NCI-H748 treated with DMSO at 0.1 percent for 48 hours (cell line): ENCODE data around the gene OGFOD2.

ENCODE experiments used
- DNase-seq: peaks from one replicate; lab custom pipeline; 2025; lab: John Stamatoyannopoulos, UW

Gene OGFOD2

GRCh38 chr12:122977655-122978392 is 2.8 kb downstream of the OGFOD2 start:
- no peak for DNase-seq

- no peak for DNase-seq
These were observed 3.5 kb downstream of the OGFOD2 start for GRCh38 chr12:122978507-122978955.

- no peak for DNase-seq
These were observed 4.2 kb downstream of the OGFOD2 start for GRCh38 chr12:122979001-122979907.

- no peak for DNase-seq
These were observed 4.8 kb downstream of the OGFOD2 start for GRCh38 chr12:122979908-122980182.

- DNase-seq = peak; percentile 28
These were observed 5.4 kb downstream of the OGFOD2 start, which contains the start of gene ARL6IP4 for GRCh38 chr12:122980183-122981035. Gene ARL6IP4, plus strand, starts transcription at chr12:122980681. Its CDS starts 459 bp downstream, at chr12:122981140.

GRCh38 chr12:122981036-122981471 is 6.0 kb downstream of the OGFOD2 start:
- no peak for DNase-seq

GRCh38 chr12:122981587-122982476 is 6.8 kb downstream of the OGFOD2 start:
- no peak for DNase-seq

- no peak for DNase-seq
These were observed 7.4 kb downstream of the OGFOD2 start for GRCh38 chr12:122982477-122982815.

GRCh38 chr12:122982963-122983788 is 8.1 kb downstream of the OGFOD2 start:
- DNase-seq = no peak

- no peak for DNase-seq
These were observed 8.9 kb downstream of the OGFOD2 start for GRCh38 chr12:122983789-122984515.

- DNase-seq = no peak
These were observed 9.7 kb downstream of the OGFOD2 start for GRCh38 chr12:122984612-122985337.

GRCh38 chr12:122985338-122986257 is 10.6 kb downstream of the OGFOD2 start:
- no peak for DNase-seq

- no peak for DNase-seq
These were observed 11.3 kb downstream of the OGFOD2 start for GRCh38 chr12:122986258-122986871.

- DNase-seq = no peak
These were observed 12.3 kb downstream of the OGFOD2 start for GRCh38 chr12:122987086-122987951.

GRCh38 chr12:122988036-122988435 is 13.0 kb downstream of the OGFOD2 start:
- DNase-seq = no peak

GRCh38 chr12:122988612-122989212 is 13.7 kb downstream of the OGFOD2 start:
- DNase-seq = no peak
